ENCODE results near the gene CCR5AS.
"Not testable (repeated sequence)": the region's sequence is repeated elsewhere in the genome, so short reads cannot be mapped to it uniquely, and the experiment has no call there.

The CCR5AS gene

DNA sequence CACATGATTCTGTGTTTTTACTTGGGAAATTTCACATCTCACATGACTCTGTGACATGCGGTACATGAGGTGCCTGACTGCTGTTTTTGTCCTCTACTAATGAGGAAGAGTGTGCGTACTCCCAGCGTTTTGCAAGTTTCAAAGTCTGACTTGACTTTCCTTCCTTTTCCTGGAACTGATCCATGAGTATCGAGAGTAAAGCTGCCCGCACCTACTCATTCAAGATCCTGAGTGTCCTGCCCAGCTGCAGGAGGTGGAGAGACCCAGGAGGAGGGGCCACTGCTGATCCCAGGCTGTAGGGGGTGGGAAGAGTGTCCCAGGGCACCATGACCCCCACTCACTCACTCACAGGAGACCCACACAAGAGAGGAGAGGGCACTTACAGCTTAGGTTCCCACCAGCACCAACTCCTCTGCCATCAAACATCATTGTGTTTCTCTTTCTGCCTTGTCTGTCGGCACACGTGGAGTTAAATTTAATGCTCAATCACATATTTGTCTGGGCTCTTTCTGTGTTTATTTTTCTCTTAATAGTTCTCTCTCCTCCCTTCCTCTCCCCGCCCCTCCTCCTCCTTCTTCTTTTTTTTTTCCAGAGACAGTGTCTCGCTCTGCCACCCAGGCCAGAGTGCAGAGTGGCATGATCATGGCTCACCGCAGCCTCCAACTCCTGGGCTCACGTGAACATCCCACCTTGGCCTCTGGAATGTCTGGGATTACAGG lies 1.4 kb downstream of the CCR5AS start:
- peak overlapping the region; percentile 27 to 61 for H3K27ac ChIP-seq
- no peak overlapping the region for H3K4me3 ChIP-seq
- no peaks in the 10 kb centered on the region for H3K9me3 ChIP-seq
- H3K4me1 ChIP-seq (replicated peaks), result peaks cover 2% of the 10 kb centered on the region
- no peaks in the 10 kb centered on the region for H3K27me3 ChIP-seq (replicated peaks; ENCODE audit: insufficient read depth)
- TF ChIP-seq POLR2AphosphoS5 (IDR thresholded peaks at IDR 0.05) (peak; percentile 16), CTCF (IDR thresholded peaks at IDR 0.05) (no peak)
- 16% methylated on average over 11 of the region's 11 CpGs for WGBS
- DNase-seq (ENCODE audit: low spot score), result peak; percentile 50
- intact Hi-C loops (cut with DNase I), result no loop called here
- H3K36me3 ChIP-seq, result no peaks in the 10 kb centered on the region

- DNase-seq (ENCODE audit: low spot score); H3K27me3 ChIP-seq (replicated peaks; ENCODE audit: insufficient read depth); H3K9me3 ChIP-seq; intact Hi-C loops (cut with DNase I); H3K27ac ChIP-seq; H3K4me1 ChIP-seq (replicated peaks); H3K36me3 ChIP-seq; H3K4me3 ChIP-seq: not testable (repeated sequence)
- 97% methylated on average over 4 of the region's 4 CpGs for WGBS
Measured at GRCh38 chr3:46402902-46403301, 4.0 kb downstream of the CCR5AS start.

DNA sequence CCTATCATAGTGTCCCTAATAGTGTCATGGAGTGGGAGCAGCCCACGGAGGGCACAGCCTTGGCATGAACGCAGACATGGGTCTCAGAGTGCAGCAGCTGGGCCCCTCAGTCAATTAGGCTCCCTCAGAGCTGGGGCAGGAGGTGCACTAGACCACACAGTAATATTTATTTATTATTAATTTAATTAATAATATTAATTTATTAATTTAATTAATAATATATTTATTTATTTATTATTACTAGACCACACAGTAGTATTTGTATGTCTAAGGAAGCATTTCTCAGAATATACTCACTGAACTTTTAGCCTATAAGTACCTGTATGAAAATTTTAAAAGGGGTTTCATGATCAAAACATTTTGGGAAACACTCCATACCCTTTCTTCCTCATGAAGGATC lies 5.3 kb downstream of the CCR5AS start:
- DNase-seq (ENCODE audit: low spot score), result no peak
- no peak for TF ChIP-seq POLR2A (IDR thresholded peaks at IDR 0.05)
- TF ChIP-seq POLR2AphosphoS5 (IDR thresholded peaks at IDR 0.05), result no peak
- TF ChIP-seq CTCF (IDR thresholded peaks at IDR 0.05), result no peak
- Histone ChIP-seq H3K4me3 (no peak overlapping the region), H3K27ac (no peak overlapping the region), H3K9me3 (no peaks in the 10 kb centered on the region), H3K36me3 (no peaks in the 10 kb centered on the region), H3K4me1 (replicated peaks) (peaks cover 2% of the 10 kb centered on the region), H3K27me3 (replicated peaks; ENCODE audit: insufficient read depth) (no peaks in the 10 kb centered on the region)
- intact Hi-C loops (cut with DNase I), result no loop called here
- WGBS, result 94% methylated on average over 2 of the region's 2 CpGs

- no peaks in the 10 kb centered on the region for H3K36me3 ChIP-seq
- no peak overlapping the region for H3K4me3 ChIP-seq
- H3K9me3 ChIP-seq, result no peaks in the 10 kb centered on the region
- no peak overlapping the region for H3K27ac ChIP-seq
- 91% methylated on average over 5 of the region's 5 CpGs for WGBS
- no peak for DNase-seq (ENCODE audit: low spot score)
- intact Hi-C loops (cut with DNase I), result no loop called here
- H3K27me3 ChIP-seq (replicated peaks; ENCODE audit: insufficient read depth), result no peaks in the 10 kb centered on the region
- peaks cover 2% of the 10 kb centered on the region for H3K4me1 ChIP-seq (replicated peaks)
- no peak for TF ChIP-seq CTCF (IDR thresholded peaks at IDR 0.05)
- TF ChIP-seq POLR2AphosphoS5 (IDR thresholded peaks at IDR 0.05), result no peak
- TF ChIP-seq POLR2A (IDR thresholded peaks at IDR 0.05), result no peak
Measured at GRCh38 chr3:46400846-46401245, 6.0 kb downstream of the CCR5AS start.

GRCh38 chr3:46400000-46400734 lies 6.7 kb downstream of the CCR5AS start:
- TF ChIP-seq CTCF (IDR thresholded peaks at IDR 0.05) (no peak), POLR2AphosphoS5 (IDR thresholded peaks at IDR 0.05) (no peak), POLR2A (IDR thresholded peaks at IDR 0.05) (no peak)
- H3K27ac ChIP-seq, result no peak overlapping the region

More at GRCh38 chr3:46400000-46400734, 6.7 kb downstream of the CCR5AS start:
- Histone ChIP-seq H3K4me1 (replicated peaks) (no peaks in the 10 kb centered on the region), H3K4me3 (no peak overlapping the region), H3K9me3 (no peaks in the 10 kb centered on the region), H3K27me3 (replicated peaks; ENCODE audit: insufficient read depth) (no peaks in the 10 kb centered on the region), H3K36me3 (no peaks in the 10 kb centered on the region)
- WGBS, result 84% methylated on average over 8 of the region's 8 CpGs
- intact Hi-C loops (cut with DNase I), result no loop called here
- DNase-seq (ENCODE audit: low spot score), result no peak

Measured in prostate gland (tissue), 2 donors.